Measurements from ENCODE around the gene LASP1.

DNA sequence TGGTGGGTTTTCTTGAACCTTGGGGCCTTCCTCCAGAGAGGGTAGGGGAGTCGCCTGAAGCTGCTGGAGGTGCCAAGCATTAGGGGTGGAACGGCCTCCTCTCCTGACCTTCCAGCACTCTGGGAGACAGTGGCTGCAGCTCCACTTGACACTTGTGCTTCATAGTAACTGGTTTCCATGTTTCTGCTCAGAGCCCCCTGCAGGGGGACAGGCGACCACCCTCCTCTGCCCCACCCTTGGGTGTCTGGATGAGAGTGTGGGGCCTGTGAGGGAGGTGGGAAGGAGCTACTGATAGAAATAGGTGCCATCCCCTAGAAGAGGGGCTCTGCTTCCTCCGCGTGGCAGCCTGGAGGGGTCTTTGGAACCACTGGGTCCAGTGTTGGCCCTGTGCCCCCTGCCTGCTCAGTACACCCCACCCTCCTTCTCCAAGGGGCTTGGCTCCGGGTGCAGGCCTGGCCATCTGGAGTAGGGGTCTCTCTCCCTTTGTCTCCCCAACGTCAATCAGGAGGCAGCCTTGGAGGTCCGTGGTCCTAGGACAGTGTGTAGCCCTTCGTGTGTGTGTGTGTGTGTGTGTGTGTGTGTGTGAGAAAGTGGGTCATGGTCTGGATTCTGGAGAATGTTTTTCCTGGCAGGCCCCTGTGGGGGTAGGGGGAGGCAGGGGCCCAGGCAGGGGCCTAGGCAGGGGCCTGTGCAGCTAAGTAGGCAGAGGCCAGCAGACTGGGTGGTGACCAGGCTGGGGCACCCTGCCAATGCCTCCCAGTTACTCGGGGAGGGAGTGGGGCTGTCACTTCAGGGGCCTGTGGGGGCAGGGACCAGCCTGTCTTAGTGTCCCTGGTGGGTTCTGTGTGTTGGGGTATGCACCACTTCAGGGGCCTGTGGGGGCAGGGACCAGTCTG, 4.9 kb downstream of the LASP1 start:
- TF ChIP-seq, protein P1, sequence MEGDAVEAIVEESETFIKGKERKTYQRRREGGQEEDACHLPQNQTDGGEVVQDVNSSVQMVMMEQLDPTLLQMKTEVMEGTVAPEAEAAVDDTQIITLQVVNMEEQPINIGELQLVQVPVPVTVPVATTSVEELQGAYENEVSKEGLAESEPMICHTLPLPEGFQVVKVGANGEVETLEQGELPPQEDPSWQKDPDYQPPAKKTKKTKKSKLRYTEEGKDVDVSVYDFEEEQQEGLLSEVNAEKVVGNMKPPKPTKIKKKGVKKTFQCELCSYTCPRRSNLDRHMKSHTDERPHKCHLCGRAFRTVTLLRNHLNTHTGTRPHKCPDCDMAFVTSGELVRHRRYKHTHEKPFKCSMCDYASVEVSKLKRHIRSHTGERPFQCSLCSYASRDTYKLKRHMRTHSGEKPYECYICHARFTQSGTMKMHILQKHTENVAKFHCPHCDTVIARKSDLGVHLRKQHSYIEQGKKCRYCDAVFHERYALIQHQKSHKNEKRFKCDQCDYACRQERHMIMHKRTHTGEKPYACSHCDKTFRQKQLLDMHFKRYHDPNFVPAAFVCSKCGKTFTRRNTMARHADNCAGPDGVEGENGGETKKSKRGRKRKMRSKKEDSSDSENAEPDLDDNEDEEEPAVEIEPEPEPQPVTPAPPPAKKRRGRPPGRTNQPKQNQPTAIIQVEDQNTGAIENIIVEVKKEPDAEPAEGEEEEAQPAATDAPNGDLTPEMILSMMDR (IDR thresholded peaks at IDR 0.05): no peak
- TF ChIP-seq POLR2A (IDR thresholded peaks at IDR 0.05): no peak
